GM23338 (cell line): ENCODE data around the gene RAB31. TPM values are rescaled to one million over a fixed set of nuclear protein-coding genes. Genes with fewer than 3 reads are reported as not detected.

Source experiments
- ATAC-seq: fragments of 200-7000 bp; cut with Tn5 transposase; 3 replicates; pipeline ENCODE4 v1.9.1; 2020
- DNase-seq: peaks from one replicate; pipeline ENCODE4 v3.0.0-alpha.2; 2015; ENCODE audit warnings: low spot score
- H2AFZ ChIP-seq: fragments of 200-600 bp; sonication (generic); 2 replicates; pipeline ENCODE4 v1.8.0; 2016; ENCODE audit warnings: antibody characterized with exemption, mild to moderate bottlenecking, moderate library complexity
- H3F3A ChIP-seq: fragments of 200-600 bp; sonication (generic); replicated peaks from 2 replicates; pipeline ENCODE4 v1.8.0; 2017; ENCODE audit warnings: antibody characterized with exemption, mixed run types, low read depth
- H3K27ac ChIP-seq: fragments of 200-600 bp; sonication (generic); 2 replicates; pipeline ENCODE4 v1.6.1; 2016; ENCODE audit warnings: low read depth
- H3K27me3 ChIP-seq: fragments of 200-600 bp; sonication (generic); 2 replicates; pipeline ENCODE4 v1.8.0; 2016; ENCODE audit warnings: mild to moderate bottlenecking, mixed run types, moderate library complexity; ENCODE audit not compliant: insufficient read depth
- H3K36me3 ChIP-seq: fragments of 200-600 bp; sonication (generic); 2 replicates; pipeline ENCODE4 v1.8.0; 2016; ENCODE audit warnings: mild to moderate bottlenecking; ENCODE audit not compliant: insufficient read depth
- H3K4me1 ChIP-seq: fragments of 200-600 bp; sonication (generic); 2 replicates; pipeline ENCODE4 v1.8.0; 2016; ENCODE audit warnings: mild to moderate bottlenecking, moderate library complexity; ENCODE audit not compliant: insufficient read depth
- H3K4me2 ChIP-seq: fragments of 200-600 bp; sonication (generic); 2 replicates; pipeline ENCODE4 v1.7.1; 2017; ENCODE audit warnings: mixed run types
- H3K4me3 ChIP-seq: fragments of 200-600 bp; sonication (generic); 2 replicates; pipeline ENCODE4 v1.6.1; 2016; ENCODE audit warnings: mixed run types
- H3K79me2 ChIP-seq: fragments of 200-600 bp; sonication (generic); replicated peaks from 2 replicates; pipeline ENCODE4 v1.8.0; 2017; ENCODE audit warnings: mild to moderate bottlenecking; ENCODE audit not compliant: insufficient read depth
- H3K9me2 ChIP-seq: fragments of 200-600 bp; sonication (generic); 2 replicates; pipeline ENCODE4 v1.8.0; 2017; ENCODE audit not compliant: insufficient read depth
- H4K20me1 ChIP-seq: fragments of 200-600 bp; sonication (generic); replicated peaks from 2 replicates; pipeline ENCODE4 v1.8.0; 2017; ENCODE audit warnings: mild to moderate bottlenecking; ENCODE audit not compliant: insufficient read depth
- H3K27ac Mint-ChIP-seq: 2 replicates; pipeline ENCODE4 v1.8.0; 2020; ENCODE audit warnings: inconsistent platforms, mild to moderate bottlenecking, moderate library complexity, mixed read lengths
- H3K27me3 Mint-ChIP-seq: 3 replicates; pipeline ENCODE4 v1.8.0; 2022; ENCODE audit warnings: low read depth, mild to moderate bottlenecking, moderate library complexity, mixed read lengths, inconsistent platforms; ENCODE audit not compliant: insufficient read depth, poor library complexity
- H3K36me3 Mint-ChIP-seq: 3 replicates; pipeline ENCODE4 v1.8.0; 2021; ENCODE audit warnings: low read depth, mild to moderate bottlenecking, inconsistent platforms, moderate library complexity, mixed read lengths
- H3K4me1 Mint-ChIP-seq: 3 replicates; pipeline ENCODE4 v1.8.0; 2020; ENCODE audit warnings: mild to moderate bottlenecking, inconsistent platforms, mixed read lengths
- H3K4me3 Mint-ChIP-seq: 3 replicates; pipeline ENCODE4 v1.8.0; 2021; ENCODE audit warnings: moderate library complexity, mild to moderate bottlenecking, inconsistent platforms, mixed read lengths
- H3K9me3 Mint-ChIP-seq: 3 replicates; pipeline ENCODE4 v1.8.0; 2020; ENCODE audit warnings: moderate library complexity, mild to moderate bottlenecking, inconsistent platforms, mixed read lengths
- CTCF ChIP-seq, 2 experiments: fragments of 200-600 bp in 1 of 2; sonication (generic) in 1 of 2; conservative IDR thresholded peaks; 2 replicates each; pipeline versions ENCODE4 v1.5.1 to v1.6.1; 2016 to 2017; ENCODE audit warnings: antibody characterized with exemption in 2 of 2, low read depth in 2 of 2, mild to moderate bottlenecking in 2 of 2, moderate library complexity in 1 of 2
- ETS1 ChIP-seq: IDR thresholded peaks from 2 replicates; pipeline ENCODE4 v1.6.1; 2016; ENCODE audit warnings: antibody characterized with exemption
- EZH2phosphoT487 ChIP-seq: fragments of 200-600 bp; sonication (generic); IDR thresholded peaks from one replicate; pipeline ENCODE4 v1.8.1; 2018; ENCODE audit warnings: antibody characterized with exemption; ENCODE audit not compliant: unreplicated experiment
- JUNB ChIP-seq: IDR thresholded peaks from one replicate; pipeline ENCODE4 v1.6.1; 2016; ENCODE audit warnings: antibody characterized with exemption; ENCODE audit not compliant: unreplicated experiment
- NANOG ChIP-seq: IDR thresholded peaks from 2 replicates; pipeline ENCODE4 v1.6.1; 2016; ENCODE audit warnings: antibody characterized with exemption, borderline replicate concordance
- POLR2AphosphoS5 ChIP-seq: IDR thresholded peaks from 2 replicates; pipeline ENCODE4 v1.6.1; 2016; ENCODE audit warnings: antibody characterized with exemption, low read depth
- REST ChIP-seq: IDR thresholded peaks from one replicate; pipeline ENCODE4 v1.6.1; 2018; ENCODE audit warnings: antibody characterized with exemption; ENCODE audit not compliant: unreplicated experiment
- STAT1 ChIP-seq: IDR thresholded peaks from one replicate; pipeline ENCODE4 v1.6.1; 2016; ENCODE audit warnings: antibody characterized with exemption; ENCODE audit not compliant: unreplicated experiment
- ZNF114 ChIP-seq: fragments of 250-450 bp; sonication (Bioruptor Pico); IDR thresholded peaks from 2 replicates; pipeline ENCODE4 v1.5.0; 2020; ENCODE audit warnings: mild to moderate bottlenecking, moderate library complexity
- ZNF331 ChIP-seq: fragments of 250-450 bp; sonication (Bioruptor Pico); IDR thresholded peaks from 2 replicates; pipeline ENCODE4 v1.5.0; 2020; ENCODE audit warnings: low read depth, mild to moderate bottlenecking, moderate library complexity
- polyA plus RNA-seq: library from polyadenylated mRNA; unstranded; fragments of >200 nt; fragmentation: Nextera tagmentation; extraction: Ambion mirVana; gene quantifications from 2 replicates; pipeline ENCODE4 v1.2.1, GENCODE V29; 2016
- total RNA-seq: library from RNA; depleted of rRNA; stranded (reverse); fragments of >200 nt; shearing (Covaris generic); gene quantifications from 2 replicates; pipeline ENCODE4 v1.2.3, GENCODE V29; 2014

Gene RAB31
- total and polyA plus RNA-seq, 2 experiments from 2014 or later, result 33.8 to 46.1 TPM

- Histone ChIP-seq H3K36me3 (no peaks in the 10 kb centered on the region), H3K4me1 (peaks cover 14% of the 10 kb centered on the region; the same call in 1 of the 2 replicates), H3K27me3 (no peaks in the 10 kb centered on the region), H3K79me2 (no peaks in the 10 kb centered on the region), H3F3A (0 out of 2 replicates have a peak, but pooled peaks cover 3% of the 10 kb centered on the region), H3K4me2 (no peak overlapping the region), H4K20me1 (no peaks in the 10 kb centered on the region), H3K27ac (no peak overlapping the region), H2AFZ (no peak overlapping the region), H3K4me3 (no peak overlapping the region), H3K9me2 (no peaks in the 10 kb centered on the region)
- DNase-seq (no peak), ATAC-seq (no peak)
- no peak for TF ChIP-seq ETS1
- peaks cover 17% of the 10 kb centered on the region for H3K36me3 Mint-ChIP-seq
- peaks cover 11% of the 10 kb centered on the region for H3K9me3 Mint-ChIP-seq
- H3K27ac Mint-ChIP-seq, result no peak overlapping the region
- peaks cover 8% of the 10 kb centered on the region for H3K27me3 Mint-ChIP-seq
- no peak overlapping the region for H3K4me3 Mint-ChIP-seq
- H3K4me1 Mint-ChIP-seq, result peaks cover 27% of the 10 kb centered on the region
Measured at GRCh38 chr18:9802175-9803062, 94.3 kb downstream of the RAB31 start.

- H3K9me2 ChIP-seq, result no peaks in the 10 kb centered on the region
- H3K4me2 ChIP-seq, result no peak overlapping the region
- H3K27me3 ChIP-seq, result no peaks in the 10 kb centered on the region
- H3K4me1 ChIP-seq, result peaks cover 21% of the 10 kb centered on the region; the same call in 1 of the 2 replicates
- H3K79me2 ChIP-seq, result no peaks in the 10 kb centered on the region
- no peaks in the 10 kb centered on the region for H3K36me3 ChIP-seq
- H3K4me3 ChIP-seq, result no peak overlapping the region
- H2AFZ ChIP-seq, result no peak overlapping the region
- peak; percentile 68 for ATAC-seq
- H4K20me1 ChIP-seq, result no peaks in the 10 kb centered on the region
- Mint-ChIP-seq H3K4me3 (peak overlapping the region; percentile 20; the same call in 1 of the 3 replicates), H3K27ac (peak overlapping the region; percentile 55; the same call in 1 of the 2 replicates), H3K9me3 (peaks cover 11% of the 10 kb centered on the region), H3K36me3 (peaks cover 17% of the 10 kb centered on the region), H3K27me3 (peaks cover 8% of the 10 kb centered on the region), H3K4me1 (peaks cover 32% of the 10 kb centered on the region)
- H3K27ac ChIP-seq, result 0 out of 2 replicates have a peak overlapping the region, but pooled peaks have one; percentile 65
- DNase-seq, result peak; percentile 8
- 0 out of 2 replicates have a peak, but pooled peaks cover 3% of the 10 kb centered on the region for H3F3A ChIP-seq
- TF ChIP-seq CTCF (conservative IDR thresholded peaks at IDR 0.05; ENCODE audit: low read depth in 2 of 2) (no peak), EZH2phosphoT487 (no peak), ETS1 (no peak), ZNF114 (CRISPR knock-in tag) (no peak), ZNF331 (CRISPR knock-in tag) (no peak), JUNB (no peak), REST (no peak), POLR2AphosphoS5 (no peak), NANOG (no peak), STAT1 (no peak)
Measured at GRCh38 chr18:9803063-9803697, 95.1 kb downstream of the RAB31 start.
